Esophagus muscularis mucosa (tissue), 3 donors: Measurements from ENCODE around the gene PTPN7.

Experiments
- CTCF ChIP-seq, 3 experiments: fragments of 200-600 bp in 2 of 3; fragments of 450-650 bp in 1 of 3; sonication (generic) in 2 of 3; IDR thresholded peaks; one replicate each; pipeline ENCODE4 v1.5.1; 2017 to 2019; ENCODE audit warnings: antibody characterized with exemption in 3 of 3, mild to moderate bottlenecking in 2 of 3, moderate library complexity in 1 of 3
- POLR2A ChIP-seq: fragments of 450-650 bp; IDR thresholded peaks from one replicate; pipeline ENCODE4 v1.6.1; 2017; ENCODE audit warnings: antibody characterized with exemption, moderate library complexity, mild to moderate bottlenecking, low read depth
- POLR2AphosphoS5 ChIP-seq, 2 donors: sonication (generic); formaldehyde crosslinking; IDR thresholded peaks; one replicate each; pipeline ENCODE4 v1.6.1; 2017; ENCODE audit warnings: antibody characterized with exemption in 2 of 2

DNA sequence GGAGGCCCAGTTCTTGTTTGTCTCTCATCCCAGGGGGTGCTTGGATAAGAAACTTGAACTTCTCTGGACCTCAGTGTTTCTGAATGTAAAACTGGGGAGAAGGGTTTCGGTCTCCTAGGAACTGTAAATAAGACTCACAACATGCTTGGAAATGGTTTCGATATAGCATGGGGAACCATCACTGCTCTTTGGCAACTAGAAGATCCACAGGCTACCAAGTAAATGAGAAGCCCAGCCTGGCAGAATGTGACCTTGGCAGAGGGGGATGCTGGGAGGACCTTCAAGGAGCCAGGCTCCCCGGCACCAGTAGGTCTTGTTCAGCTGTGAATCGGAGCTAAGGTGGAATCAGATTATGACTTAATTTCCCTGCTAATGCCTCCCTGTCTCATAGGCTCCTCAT lies 19.6 kb downstream of the PTPN7 start:
- TF ChIP-seq POLR2AphosphoS5 (IDR thresholded peaks at IDR 0.05) (no peak), CTCF (IDR thresholded peaks at IDR 0.05) (no peak), POLR2A (no peak)
